HG03135 (cell line): ENCODE data around the gene ANKS1B.

Experiments used
- ATAC-seq: cut with Tn5 transposase; IDR thresholded peaks from one replicate; pipeline ENCODE4 v1.9.1; 2021; ENCODE audit warnings: mild to moderate bottlenecking, moderate library complexity; ENCODE audit not compliant: unreplicated experiment

The ANKS1B gene

GRCh38 chr12:99142651-99143050, 842.1 kb downstream of the ANKS1B start:
- ATAC-seq: no peak

GRCh38 chr12:99140017-99140720, 844.6 kb downstream of the ANKS1B start:
- ATAC-seq: no peak

GRCh38 chr12:99138393-99138792, 846.3 kb downstream of the ANKS1B start:
- ATAC-seq: no peak

DNA sequence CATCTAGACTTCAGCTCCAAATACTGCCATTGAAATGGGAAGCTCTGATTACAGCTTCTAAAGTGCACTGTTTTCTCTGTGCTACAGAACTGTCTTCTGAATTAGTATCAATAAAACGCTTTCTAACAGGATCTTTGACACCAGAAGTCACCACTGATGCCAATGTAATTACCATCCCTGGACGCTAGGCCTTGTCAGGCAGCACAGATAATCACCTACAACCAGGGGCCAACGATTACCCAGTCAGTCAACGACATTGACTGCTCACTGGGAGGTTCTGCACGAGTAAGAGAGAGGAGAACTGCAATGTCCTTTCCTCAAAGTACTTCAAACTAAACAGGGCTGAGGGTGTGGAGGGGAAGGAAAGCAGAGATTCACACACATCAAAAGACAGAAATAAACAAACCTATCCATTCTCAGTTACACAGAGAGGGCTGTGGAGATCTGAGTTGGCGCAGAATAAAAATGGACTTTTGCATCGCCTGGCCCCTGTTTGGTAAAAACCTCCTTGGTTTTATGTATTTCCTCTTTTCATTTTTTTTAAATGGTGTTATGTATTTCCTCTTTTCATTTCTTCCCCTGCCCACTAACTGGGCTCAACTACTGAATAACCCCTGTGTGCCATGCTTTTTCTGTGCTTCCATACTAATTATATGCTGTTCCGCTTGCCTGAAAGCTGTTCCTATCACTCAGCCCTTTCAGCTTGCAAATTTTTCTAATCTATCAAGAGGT, 847.4 kb downstream of the ANKS1B start:
- no peak for ATAC-seq

- ATAC-seq: no peak
Measured at GRCh38 chr12:99136516-99136915, 848.2 kb downstream of the ANKS1B start.

DNA sequence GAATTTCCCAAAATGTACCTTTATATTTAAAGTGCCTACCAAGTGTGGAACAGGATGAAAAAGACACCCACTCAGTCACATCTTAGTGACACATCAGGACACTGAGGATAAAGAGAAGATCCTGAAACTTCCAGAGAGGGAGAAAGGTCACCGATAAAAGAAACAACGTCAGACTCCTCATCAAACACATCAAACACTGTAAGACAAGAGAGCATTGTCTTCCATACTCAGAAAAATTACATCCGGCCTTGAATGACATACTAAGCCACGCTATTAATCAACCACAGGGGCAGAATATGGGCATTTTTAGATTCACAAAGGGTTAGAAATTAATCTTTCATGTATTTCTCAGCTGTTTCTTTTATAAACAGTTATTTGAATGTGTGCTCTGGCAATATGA, 849.4 kb downstream of the ANKS1B start:
- ATAC-seq: no peak

- ATAC-seq: no peak
Measured at GRCh38 chr12:99133401-99133800, 851.3 kb downstream of the ANKS1B start.

- no peak for ATAC-seq
Measured at GRCh38 chr12:99131751-99132199, 853.0 kb downstream of the ANKS1B start.

DNA sequence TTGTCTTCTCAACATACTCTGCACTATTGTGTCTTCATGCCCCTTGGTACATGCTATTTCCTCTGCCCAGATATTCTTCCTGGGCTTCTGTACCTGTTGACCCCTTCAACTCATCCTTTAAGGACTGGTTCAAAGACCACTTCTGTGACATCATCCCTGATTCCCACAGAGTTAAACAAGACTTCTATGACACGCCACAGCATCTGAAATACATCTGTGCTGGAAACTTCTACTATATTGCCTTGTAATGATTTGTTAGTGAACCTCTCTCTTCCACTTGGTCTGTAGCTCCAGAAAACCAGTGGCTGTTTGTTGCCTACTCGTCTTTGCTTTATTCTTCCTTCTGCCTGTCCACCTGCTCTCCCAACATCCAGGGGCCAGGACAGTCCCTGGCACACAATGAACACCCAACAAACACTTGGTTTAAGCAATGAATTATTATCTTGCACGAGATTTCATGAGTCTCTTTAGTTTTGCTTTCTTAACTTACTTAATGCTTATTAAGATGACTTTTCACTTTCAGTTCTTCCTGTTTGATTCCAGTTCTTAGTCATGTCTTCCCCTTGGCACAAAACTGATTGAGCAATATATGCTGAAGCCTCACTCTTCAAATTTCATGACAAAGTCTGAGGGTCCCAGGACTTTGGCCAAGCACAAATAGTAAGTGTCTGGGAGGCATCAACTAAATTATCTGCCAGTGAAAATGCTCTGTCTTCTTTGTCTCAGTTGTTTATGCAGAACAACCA, 853.8 kb downstream of the ANKS1B start:
- ATAC-seq: peak; percentile 89

DNA sequence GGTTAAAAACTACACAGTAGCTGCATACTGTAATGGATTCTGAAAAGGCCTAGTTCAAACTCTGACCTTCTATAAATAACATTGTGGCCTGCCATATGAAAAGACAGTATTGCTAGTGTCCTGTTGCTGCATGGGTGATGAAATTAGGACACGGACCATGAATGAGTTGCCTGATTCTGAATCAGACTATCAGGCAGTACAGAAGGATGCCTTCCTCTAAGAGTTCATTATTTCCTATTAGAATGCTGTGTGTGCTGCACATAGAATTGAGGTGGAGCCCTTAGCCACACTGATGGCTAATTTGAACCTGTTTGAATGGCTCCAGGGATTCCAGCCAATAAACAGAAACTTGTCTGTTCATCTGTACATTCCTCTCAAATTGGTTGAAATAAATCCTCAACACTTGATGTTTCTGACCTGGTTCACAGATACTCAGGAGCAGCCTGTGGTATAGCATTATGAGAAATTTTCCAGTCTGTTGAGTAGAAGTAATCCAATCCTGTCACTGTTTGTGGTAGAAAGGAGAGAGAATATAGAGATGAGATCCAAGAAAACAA, 856.4 kb downstream of the ANKS1B start:
- ATAC-seq: no peak

DNA sequence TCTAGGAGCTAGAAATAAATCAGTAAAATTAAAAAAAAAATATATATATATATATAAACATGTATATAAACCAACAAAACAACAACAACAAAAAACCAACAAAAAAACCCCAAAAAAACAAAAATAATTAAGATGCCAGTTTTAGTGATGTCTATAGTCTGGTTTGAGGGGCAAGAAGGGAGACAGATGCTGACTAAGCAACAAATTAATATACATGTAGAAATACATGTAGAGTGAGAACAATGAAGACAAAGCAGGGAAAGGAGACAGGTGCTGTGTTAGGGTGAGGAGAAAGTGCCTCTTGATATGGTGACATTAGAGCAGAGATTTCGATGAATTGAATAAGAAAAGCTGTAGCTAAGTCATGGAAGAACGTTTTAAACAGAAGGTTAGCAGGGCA, 861.8 kb downstream of the ANKS1B start:
- ATAC-seq: no peak

- no peak for ATAC-seq
Measured at GRCh38 chr12:99122496-99122895, 862.2 kb downstream of the ANKS1B start.

DNA sequence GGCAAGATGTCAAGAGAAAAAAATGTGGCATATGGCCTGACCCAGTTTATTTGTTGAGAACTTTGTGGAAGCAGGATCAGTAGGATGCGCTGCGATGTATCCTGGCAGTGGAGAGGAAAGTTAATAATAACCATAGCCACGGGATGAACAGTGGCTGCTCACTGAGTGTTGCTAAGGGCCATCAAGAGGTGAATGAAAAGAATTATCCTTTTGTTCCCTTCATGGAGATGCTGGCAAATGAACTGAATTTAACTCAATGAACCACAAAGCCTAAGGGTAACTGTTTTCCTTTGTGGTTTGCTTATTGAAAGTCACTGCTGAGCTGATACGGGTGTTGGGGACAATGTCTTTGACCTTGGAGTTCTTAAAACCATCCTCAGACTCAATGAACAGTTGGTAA, 863.2 kb downstream of the ANKS1B start:
- no peak for ATAC-seq

DNA sequence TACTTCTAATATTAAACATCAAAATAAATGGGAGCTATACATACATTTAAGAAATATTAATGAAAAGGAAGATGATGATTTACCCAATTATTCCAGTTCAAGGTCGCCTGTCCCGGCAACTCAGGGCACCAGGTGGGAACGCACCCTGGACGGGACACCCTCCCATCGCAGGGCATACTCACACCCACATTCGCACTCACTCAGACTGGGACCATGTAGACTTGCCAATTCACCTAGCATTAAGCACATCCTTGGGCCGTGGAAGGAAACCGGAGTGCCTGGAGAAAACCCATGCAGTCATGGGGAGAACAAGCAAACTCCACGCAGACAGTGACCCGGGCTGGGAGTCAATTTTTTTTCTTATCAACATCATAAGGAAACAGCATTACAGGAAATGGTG, 864.8 kb downstream of the ANKS1B start:
- no peak for ATAC-seq

DNA sequence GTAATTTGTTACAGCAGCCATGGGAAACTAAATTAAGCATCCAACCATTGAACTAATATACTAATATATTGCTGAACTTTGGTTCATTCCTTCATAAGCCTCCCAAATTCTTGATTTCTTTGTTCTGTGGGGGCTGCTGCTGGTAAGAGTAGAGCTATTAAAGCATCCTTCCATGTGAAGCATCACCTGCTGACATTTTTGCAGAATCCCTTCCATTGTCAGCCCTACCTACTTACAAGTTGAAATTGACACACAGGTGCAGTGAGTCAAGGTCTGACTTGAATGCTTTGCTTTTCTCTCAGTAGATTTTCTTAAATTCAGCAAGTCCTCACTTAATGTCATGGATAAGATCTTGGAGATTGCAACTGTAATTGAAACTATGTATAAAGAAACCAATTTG, 865.3 kb downstream of the ANKS1B start:
- no peak for ATAC-seq

DNA sequence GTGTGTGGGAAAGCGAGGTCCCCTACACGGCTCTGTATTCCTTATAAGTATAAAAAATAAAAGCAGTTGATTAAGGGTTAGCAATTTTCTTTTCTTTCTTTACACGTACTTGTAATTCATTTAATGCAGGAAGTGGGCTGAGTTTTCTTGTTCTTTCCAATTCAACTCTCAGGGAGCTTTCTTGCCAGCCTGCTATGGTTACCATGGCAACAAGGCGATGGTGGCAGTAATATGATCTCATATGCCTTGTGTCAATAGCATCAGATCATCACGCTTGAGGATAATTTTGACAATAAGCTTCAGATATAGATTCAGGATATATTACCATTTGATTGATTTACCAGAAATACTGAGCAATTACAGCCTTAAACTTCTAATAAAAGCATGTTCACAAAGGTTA, 873.1 kb downstream of the ANKS1B start:
- no peak for ATAC-seq

DNA sequence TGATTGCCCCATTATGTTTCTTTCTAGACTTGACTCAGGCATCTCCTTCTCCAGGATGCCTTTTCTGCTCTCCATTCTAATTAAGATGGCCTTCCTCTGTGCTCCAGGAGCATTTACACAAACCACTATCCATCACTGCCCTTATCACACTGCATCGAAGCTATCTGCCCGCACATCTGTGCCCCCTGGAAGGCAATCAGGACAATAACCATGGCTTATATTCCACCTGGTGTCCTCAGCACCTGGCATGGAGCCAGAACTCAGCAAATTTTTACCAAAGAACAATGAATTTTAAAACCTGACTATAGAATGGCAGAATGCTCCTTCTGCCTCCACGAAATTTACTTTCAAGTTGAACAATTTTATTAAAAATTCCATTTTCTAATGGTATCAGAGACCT, 873.9 kb downstream of the ANKS1B start:
- no peak for ATAC-seq

- no peak for ATAC-seq
Measured at GRCh38 chr12:99110212-99110611, 874.5 kb downstream of the ANKS1B start.

DNA sequence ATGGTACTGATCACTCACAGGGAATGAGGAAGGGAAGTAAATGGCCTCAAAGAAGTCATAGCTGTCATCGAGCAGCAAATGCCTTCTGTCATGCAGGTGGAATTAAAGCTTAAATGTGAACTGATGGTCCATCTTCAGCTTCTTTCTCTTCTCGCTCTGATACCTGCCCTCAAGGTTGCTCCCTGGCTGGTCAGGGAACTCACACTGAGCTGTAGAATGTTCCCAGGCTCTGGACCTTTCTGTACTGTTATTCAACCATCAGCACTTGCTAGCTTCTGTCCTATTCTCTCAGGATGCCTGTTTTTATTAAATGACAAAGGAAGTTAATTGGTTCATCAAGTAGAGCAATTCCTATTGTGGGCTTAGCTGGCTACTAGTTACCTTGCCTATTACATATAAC, 875.8 kb downstream of the ANKS1B start:
- no peak for ATAC-seq

- no peak for ATAC-seq
Measured at GRCh38 chr12:99099786-99100185, 885.0 kb downstream of the ANKS1B start.

DNA sequence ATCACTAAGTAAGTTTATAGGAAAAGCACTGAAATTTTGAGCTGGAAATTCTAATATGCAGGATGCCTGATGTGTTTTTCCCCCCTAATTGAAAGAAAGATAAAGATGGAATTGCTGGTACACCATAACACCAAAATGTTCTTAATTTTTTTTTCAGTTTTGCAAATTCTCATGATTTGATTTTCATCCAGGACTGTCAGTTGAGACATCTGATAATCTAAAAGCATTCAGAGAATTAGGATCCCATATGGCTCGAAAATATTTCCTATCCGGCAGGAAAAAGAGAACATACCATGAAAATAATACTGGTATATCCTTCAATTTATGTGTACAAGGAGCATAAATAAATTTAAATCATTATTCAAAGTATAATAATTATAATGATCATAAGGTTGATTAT, 887.6 kb downstream of the ANKS1B start:
- ATAC-seq: no peak

DNA sequence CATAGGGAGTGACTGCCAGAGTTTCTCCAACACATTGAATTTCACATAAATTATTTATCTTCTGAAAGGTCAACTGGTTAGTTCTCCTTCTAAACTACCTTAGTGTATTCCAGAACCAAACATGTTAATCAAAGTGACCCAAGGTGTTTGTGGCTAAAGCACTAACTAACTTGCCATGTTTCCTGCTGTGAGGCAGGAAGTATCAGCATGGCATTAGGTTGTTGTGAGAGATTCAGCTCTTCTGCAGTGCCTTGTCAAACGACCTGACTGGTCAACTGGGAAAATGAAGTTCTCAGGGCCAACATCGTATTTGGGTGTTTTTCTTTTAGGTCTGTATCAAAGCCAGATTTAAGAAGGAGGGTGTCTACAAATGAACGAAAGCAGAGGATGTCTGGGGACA, 891.6 kb downstream of the ANKS1B start:
- no peak for ATAC-seq
